Measurements from ENCODE around the gene CYBC1.

The CYBC1 gene

DNA sequence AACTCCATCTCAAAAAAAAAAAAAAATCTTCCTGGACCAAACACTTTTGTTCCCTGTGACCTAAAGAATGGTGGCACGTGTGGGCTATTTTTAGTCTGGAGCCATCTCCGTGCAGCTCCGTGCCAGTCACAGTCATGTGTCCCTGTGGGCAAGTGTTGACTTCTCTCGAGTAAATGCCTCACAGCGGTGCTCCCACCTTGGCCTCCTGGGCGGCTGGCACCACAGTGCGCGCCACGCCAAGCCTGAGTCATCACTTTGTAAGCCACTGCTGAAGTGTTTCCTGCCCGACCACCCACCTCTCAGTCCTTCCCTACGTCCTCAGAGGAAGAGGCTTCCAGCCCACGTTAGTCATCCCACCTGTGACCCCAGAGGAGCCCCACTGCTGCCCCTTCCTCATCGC is 43.3 kb downstream of the CYBC1 start:
- DNase-seq = no peak

DNA sequence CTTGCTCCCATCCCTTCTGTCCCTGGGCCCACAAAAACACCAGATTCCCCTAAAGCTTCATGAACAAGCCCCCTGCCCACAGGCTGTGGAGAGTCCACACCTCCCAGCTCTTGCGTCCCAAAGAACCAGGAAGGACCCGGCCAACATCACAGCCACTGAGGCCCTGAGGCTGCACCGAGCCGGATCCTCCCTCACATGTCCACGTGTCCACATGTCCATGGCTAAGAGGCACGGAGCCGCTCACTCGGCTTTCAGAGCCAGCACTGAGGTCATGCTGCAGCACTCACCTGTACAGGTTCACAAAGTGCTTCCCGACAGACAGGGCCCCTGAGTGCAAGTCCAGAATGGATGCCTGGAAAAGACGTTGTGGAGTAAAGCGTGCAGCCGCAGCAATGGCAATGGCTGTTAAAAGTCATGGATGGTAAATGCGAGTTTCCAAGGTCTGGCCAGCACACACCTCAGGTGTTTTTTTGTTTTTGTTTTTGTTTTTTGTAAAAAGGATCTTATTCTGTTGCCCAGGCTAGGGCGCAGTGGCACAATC is 44.4 kb downstream of the CYBC1 start:
- no peak for DNase-seq

DNA sequence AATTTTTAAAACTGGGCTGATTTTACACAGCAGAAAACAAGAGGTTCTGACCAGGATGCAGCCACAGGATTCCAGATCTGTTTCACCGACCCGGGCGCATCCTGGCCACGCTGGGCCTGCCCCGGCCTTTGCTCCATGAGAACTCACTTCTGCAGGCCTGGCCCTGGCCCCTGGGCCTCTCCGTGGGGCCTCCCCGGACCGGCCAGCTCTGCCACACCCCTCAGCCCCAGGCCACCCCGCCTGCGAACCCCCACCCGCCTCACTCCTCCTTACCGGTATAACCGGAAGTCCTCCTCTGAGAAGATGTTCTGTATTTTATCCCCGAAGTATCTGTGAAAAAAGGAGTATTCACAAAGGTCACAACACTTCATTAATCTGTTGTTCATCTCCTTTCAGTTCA is 45.5 kb downstream of the CYBC1 start:
- no peak for DNase-seq

DNA sequence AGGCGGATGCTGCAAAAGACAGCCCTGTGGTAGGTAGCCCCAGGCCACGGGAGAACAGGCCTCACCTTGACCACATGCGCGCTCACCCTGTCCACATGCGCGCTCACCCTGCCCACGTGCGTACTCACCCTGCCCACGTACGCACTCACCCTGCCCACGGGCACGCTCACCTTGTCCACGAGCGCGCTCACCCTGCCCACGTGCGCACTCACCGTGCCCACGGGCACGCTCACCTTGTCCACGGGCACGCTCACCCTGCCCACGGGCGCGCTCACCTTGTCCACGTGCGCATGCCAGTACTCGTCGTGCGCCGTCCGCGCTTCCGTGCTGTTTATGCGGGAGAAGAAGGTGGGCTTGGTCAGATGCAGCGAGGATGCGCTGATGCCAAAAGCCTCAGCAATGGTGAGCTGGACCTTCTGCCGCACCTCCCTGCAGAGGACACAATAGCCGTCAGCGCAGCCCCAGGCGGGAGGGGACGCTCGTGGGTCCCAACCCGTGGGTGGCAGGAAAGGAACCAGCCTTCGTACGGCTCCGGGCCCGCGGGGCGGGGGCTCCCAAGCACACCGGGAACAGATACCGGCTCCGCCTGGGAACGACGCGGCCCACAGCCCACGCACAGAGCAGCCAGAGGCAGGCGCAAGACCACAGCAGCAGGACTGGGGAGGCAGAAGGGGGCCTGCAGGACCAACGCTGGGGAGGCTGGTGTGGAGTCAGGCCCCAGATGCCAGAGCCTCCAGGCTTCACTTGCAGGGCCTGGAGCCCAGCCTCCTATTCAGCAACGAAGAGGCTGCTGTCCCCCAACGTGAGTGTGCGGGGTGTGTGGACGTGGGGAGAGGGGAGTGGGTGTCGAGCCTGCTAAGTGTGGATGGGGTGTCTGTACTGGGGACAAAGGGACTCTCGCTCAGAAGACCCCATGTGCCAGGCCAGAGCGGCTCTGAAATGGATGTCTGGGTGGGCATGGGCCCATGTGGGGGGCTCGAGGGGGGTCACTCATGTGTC is 46.6 kb downstream of the CYBC1 start:
- DNase-seq = no peak

DNA sequence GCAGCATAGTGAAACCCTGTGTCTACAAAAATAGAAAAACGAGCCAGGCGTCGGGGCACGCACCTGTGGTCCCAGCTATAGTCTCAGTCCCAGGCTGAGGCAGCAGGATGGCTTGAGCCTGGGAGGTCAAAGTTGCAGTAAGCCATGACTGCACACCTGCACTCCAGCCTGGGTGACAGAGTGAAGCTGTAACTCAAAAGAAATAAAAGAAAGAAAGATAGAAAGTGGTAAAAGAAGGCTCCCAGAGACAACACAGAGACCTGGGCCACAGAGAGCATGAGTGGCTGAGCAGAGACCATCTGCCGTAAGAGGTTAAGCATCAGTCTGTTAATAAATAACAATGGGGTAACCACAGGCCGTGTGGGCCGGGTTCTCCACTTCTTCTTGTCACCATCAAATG is 47.7 kb downstream of the CYBC1 start:
- no peak for DNase-seq

DNA sequence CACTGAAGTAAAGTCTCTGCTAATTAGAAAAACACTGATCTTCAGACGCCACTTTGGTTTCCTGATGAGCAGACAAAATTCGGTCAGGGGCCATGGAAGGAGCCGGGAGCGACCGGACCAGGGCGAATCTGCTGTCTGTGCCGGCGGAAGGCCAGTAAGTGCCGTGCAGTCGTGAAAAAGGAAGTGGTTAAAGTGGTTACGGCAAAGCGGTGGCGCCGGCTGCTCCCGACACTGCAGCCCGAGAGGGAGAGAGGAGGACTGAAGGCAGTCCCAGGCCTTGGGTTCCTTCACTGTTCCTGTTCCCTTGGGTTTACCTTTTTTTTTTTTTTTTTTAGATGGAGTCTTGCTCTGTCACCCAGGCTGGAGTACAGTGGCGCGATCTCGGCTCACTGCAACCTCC is 49.7 kb downstream of the CYBC1 start:
- DNase-seq = peak; percentile 51

DNA sequence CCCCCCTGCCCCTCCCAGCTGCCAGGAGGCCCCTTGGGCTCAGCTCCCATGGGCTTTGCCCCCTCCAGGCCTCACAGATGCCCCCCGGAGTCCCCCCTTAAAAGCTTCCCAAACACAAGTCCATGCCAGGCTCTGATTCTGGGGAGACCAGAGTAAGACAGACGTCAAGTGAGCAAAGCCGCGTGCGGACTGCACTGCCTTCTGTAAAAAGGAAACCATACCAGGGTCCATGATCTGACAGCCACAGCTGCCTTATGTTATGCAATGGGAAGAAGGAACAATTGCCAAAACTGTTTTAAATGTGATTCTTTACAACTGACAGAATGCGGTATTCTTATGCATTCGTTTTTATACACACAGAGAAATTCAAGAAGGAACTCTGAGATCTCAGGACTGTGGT is 50.3 kb downstream of the CYBC1 start:
- no peak for DNase-seq

DNA sequence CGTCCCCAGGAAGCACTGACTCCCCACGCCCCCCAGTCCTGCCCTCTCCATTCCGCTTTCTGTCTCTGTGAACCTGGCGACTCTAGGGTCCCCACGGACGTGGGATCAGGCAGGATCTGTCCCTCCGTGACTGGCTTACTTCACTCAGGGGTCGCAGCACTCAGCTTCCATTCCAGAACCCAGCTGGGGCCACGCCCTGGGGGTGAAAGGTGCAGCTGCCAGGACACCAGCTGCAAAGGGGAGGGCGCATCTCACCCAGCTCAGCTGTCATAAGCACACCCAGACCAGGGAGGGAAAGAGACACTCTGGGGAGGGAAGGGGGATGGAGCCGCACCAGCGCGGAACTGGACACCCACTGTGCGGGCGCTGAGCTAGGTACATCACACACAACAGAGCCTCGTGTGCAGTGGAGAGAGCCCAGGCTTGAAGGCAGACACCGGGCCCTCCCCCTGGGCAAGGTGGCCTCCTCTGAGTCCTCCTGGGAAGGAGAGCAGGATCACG is 50.9 kb downstream of the CYBC1 start:
- DNase-seq = no peak

DNA sequence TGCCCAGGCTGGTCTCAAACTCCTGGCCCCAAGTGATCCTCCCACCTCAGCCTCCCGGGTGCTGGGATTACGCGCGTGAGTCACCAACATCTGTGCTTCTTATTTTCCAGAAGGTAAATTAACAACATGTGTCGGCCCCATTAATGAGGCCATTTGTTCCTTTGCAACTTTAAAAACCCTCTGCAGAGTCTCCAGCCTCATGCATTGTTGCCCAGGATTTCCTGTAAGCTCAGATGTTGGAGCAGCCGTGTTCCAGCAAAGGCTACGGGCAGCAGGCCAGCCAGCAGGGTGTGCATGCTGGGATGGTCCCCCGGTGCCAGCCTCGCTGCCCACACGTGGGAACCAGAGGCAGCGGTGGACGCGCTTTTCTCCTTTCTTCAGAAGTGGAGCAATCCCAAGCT is 51.5 kb downstream of the CYBC1 start:
- no peak for DNase-seq

DNA sequence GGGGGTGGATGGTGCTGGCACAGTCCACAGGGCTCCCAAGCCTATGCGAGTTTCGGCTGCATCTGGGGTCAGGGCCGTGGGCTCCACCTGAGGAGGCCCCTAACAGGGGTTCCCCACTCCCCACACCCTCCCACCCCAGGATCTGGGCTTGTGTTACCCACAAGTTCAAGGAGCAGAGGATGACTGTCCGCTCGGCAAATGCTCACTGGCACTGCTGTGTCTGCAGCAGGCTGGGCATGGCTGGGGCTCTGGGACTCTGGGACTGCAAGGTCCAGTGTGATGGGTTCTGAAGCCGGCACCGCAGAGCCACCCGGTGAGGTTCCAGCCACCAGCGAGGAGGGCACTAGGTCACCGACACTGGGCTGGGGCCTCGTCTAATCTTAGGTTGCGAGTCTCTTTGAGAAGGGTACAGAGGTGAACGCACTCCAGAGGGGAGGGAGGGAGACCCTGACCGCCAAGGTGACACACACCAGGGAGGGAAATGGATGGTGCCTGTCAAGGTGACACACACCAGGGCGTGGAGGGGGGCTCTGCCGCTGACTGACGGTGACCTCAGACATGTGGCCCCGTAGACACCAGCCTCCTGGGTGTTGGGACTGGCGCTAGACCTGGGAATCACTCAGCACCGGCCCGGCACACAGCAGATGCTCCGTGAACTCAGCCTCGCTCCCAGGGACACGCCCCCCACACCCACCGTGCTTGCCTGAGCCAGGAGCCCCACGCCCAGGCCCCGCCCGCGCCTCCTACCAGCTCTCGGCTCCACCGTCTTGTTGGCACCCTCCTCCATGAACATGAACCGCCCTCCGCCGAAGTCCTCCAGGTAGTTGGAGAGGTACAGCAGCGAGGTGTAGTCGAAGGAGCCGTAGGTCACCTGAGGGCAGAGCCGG is 52.9 kb downstream of the CYBC1 start:
- no peak for DNase-seq

DNA sequence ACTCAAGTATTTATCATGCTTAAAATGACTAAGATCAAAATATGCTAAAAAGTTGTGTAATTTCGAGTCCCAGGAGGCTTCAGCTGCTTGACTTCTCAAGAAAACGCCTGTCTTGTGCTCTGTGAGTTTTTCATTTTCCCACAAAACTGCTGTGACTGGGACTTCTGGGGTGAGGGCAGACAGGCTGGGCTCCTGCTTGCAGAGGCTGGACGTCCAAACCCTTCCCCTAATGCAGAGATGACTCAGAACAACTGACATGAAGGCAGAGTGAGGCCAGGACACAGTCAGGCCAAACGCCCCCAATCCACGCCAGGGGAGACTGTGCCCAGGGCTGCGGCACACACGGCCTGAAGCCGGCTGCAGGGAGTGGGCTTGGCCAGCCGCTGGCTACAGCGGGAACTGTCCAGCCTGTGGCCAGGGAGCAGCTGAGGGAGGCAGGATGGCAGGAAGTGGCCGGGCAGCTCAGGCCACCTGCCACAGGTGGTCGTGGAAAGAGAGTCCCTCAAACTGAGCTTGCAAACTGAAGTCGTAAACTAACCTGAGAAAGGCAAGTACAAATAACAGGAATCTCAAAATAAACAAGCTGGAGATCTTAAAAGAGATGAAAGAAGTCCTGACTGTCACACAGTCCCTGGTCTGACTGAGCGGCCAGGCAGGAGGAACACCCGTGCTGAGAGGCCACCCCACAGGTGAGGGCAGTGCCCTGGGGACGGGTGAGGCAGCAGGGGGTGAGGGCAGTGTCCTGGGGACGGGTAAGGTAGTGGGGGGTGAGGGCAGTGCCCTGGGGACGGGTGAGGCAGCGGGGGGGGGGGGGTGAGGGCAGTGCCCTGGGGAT is 53.7 kb downstream of the CYBC1 start:
- DNase-seq = no peak

DNA sequence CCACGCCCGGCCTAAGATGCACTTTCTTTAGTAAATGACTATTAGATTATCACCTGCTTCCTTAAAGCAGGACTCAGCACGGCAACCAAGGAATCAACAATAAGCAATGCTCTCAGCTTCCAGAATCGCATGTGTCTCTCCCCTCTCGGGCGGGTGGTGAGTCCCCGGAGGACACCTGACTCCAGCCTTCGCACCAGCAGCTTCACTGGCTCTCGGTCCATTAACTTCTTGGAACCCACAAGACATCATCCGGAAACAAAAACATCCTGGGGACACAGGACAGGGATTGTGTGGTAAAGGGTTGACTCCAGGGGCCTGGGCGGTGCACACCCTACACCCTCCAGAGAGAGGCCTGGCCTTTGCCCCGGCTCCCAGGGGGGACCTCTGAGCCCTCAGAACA is 56.3 kb downstream of the CYBC1 start:
- no peak for DNase-seq

DNA sequence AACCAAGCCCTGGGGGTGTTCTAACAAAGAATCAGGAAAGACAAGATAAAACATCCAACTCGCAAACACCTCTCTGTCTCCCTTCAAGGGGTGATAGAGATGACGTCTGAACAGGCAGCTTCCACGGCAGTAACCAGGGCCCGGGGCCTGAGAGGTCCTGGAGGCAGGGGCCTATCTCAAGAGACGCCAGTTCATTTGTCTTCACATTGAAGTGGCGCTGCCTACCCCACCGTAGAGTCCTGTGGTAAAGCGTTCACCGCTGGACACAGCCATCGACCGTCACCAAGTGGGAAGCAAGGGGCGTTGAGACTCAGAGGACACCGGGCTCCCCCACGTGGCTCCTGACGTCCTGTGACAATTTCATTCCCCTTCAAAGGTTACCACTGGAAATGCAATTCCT is 57.6 kb downstream of the CYBC1 start:
- DNase-seq = no peak
